Cardiac muscle cell (in vitro differentiated cells and primary cell): Measurements from ENCODE around the gene CTIF. TPM values are rescaled to one million over a fixed set of nuclear protein-coding genes. Genes with fewer than 3 reads are reported as not detected.
A peak's percentile ranks its signal among the peaks of the same experiment; 100 is the strongest.
"Not testable (repeated sequence)": the region's sequence is repeated elsewhere in the genome, so short reads cannot be mapped to it uniquely, and the experiment has no call there.

Experiments used
- DNase-seq, 2 donors: peaks; one replicate each; pipeline versions ENCODE4 v3.0.0 to v3.0.0-alpha.2; 2010 to 2017; ENCODE audit warnings: low read depth in 1 of 2, low spot score in 1 of 2
- H3K27ac ChIP-seq: fragments of 200-600 bp; sonication (generic); 2 replicates; pipeline ENCODE4 v1.5.1; 2016
- H3K27me3 ChIP-seq: fragments of 200-600 bp; sonication (generic); 2 replicates; pipeline ENCODE4 v1.6.0; 2016; ENCODE audit warnings: control low read depth
- H3K36me3 ChIP-seq: fragments of 200-600 bp; sonication (generic); 2 replicates; pipeline ENCODE4 v1.5.1; 2016; ENCODE audit warnings: control low read depth
- H3K4me1 ChIP-seq: fragments of 200-600 bp; sonication (generic); 2 replicates; pipeline ENCODE4 v1.8.1; 2017; ENCODE audit warnings: low read depth, mild to moderate bottlenecking, mixed run types
- H3K4me3 ChIP-seq: fragments of 200-600 bp; sonication (generic); 2 replicates; pipeline ENCODE4 v1.5.1; 2016; ENCODE audit warnings: mild to moderate bottlenecking
- H3K9me3 ChIP-seq: fragments of 200-600 bp; sonication (generic); 2 replicates; pipeline ENCODE4 v1.5.1; 2017; ENCODE audit warnings: low read depth, mild to moderate bottlenecking, control low read depth
- polyA plus RNA-seq: library from polyadenylated mRNA; unstranded; fragments of >200 nt; fragmentation: Nextera tagmentation; extraction: Ambion mirVana; gene quantifications from 2 replicates; pipeline ENCODE4 v1.2.1, GENCODE V29; 2016
- total RNA-seq: library from RNA; depleted of rRNA; stranded (reverse); fragments of >200 nt; gene quantifications from 2 replicates; pipeline ENCODE4 v1.2.3, GENCODE V29; 2016
- TF ChIP-seq, protein P1 (sequence below): IDR thresholded peaks from 2 replicates; pipeline ENCODE4 v1.5.1; 2012; ENCODE audit warnings: low read depth, mild to moderate bottlenecking, low read length

Gene CTIF
- total and polyA plus RNA-seq, 2 experiments from 2014 or later, result 16.5 to 22.0 TPM

DNA sequence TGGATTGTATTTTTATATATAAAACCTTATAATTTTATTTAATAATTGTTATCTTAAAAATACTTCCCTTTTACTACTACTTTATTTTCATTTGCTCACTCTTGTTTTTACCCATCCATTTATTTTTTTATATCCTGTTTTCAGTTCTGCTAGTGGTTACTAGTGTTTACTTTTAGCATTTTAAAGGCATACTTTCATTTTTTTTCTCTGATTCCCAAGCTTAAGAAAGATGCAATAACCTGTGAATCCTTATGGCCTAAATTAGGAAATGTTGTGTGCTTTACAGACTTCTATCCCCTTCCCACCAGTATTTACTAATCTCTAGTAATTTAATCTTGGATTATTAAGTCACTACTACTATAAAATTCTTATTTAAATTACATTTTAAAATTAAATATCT, 272.0 kb downstream of the CTIF start:
- H3K9me3 ChIP-seq, result no peaks in the 10 kb centered on the region
- H3K36me3 ChIP-seq, result no peaks in the 10 kb centered on the region
- peaks cover 12% of the 10 kb centered on the region for H3K4me1 ChIP-seq
- no peak overlapping the region for H3K4me3 ChIP-seq
- TF ChIP-seq, protein P1, sequence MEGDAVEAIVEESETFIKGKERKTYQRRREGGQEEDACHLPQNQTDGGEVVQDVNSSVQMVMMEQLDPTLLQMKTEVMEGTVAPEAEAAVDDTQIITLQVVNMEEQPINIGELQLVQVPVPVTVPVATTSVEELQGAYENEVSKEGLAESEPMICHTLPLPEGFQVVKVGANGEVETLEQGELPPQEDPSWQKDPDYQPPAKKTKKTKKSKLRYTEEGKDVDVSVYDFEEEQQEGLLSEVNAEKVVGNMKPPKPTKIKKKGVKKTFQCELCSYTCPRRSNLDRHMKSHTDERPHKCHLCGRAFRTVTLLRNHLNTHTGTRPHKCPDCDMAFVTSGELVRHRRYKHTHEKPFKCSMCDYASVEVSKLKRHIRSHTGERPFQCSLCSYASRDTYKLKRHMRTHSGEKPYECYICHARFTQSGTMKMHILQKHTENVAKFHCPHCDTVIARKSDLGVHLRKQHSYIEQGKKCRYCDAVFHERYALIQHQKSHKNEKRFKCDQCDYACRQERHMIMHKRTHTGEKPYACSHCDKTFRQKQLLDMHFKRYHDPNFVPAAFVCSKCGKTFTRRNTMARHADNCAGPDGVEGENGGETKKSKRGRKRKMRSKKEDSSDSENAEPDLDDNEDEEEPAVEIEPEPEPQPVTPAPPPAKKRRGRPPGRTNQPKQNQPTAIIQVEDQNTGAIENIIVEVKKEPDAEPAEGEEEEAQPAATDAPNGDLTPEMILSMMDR, result no peak
- no peaks in the 10 kb centered on the region for H3K27me3 ChIP-seq
- H3K27ac ChIP-seq, result no peak overlapping the region
- no peak for DNase-seq

DNA sequence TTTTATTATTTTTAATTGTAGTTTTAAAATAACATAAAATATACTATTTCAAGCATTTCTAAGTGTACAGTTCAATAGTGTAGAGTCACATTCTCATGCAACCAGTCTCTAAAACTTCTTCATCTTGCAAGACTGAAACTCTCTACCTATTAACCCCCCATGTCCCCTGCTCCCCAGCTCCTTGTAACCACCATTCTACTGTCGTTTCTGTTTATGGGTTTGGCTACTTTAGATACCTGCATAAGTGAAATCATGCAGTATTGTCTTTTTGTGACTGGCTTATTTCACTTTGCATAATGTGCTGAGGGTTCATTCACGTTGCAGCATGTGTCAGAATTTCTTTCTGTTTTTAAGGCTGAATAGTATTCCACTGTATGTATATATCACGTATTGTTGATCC, 272.6 kb downstream of the CTIF start:
- TF ChIP-seq, protein P1, result no peak
- no peak for DNase-seq
- no peak overlapping the region for H3K27ac ChIP-seq

DNA sequence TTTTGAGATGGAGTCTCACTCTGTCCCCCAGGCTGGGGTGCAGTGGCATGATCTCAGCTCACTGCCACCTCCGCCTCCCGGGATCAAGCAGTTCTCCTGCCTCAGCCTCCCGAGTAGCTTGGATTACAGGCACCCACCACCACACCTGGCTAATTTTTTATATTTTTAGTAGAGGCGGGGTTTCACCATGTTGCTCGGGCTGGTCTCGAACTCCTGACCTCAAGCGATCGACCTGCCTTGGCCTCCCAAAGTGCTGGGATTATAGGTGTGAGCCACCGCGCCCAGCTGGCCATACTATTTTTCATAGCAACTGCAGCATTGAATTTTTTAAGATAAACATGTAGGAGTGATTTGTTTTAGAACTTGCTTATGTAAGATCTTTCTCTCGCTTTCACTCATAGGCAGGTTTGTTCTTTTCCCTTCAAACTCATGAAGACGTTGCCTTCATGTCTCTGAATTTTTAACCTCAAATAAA, 273.2 kb downstream of the CTIF start:
- not testable (repeated sequence) for DNase-seq, H3K27ac ChIP-seq
- H3K4me1 ChIP-seq, result peaks cover 12% of the 10 kb centered on the region

More for the DNA sequence above, 272.6 kb downstream of the CTIF start:
- H3K27me3 ChIP-seq, result no peaks in the 10 kb centered on the region
- no peaks in the 10 kb centered on the region for H3K9me3 ChIP-seq
- H3K4me3 ChIP-seq, result no peak overlapping the region
- H3K36me3 ChIP-seq, result no peaks in the 10 kb centered on the region
- peaks cover 12% of the 10 kb centered on the region for H3K4me1 ChIP-seq

DNA sequence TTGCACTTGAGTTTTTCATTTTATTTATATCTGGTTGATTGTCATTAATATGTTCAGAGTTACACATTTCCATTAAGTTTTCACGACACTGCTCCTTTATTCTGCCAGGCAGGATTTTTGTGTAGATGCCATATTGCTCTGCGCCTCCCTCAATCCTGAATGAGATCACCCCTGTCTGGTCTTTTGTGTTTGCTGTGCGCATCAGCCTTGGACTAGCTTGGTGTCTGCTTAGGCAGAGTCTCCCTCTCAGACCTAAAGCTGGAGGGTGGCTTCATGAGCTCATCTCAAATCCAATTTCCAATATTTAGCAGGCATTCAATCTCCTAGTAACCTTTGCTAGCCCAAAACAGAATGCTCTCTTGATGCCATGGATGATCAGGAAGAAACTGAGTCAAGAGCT, 274.5 kb downstream of the CTIF start:
- no peak for DNase-seq
- Histone ChIP-seq H3K27ac (peak overlapping the region; percentile 18), H3K9me3 (no peaks in the 10 kb centered on the region)

More for the DNA sequence above, 273.2 kb downstream of the CTIF start:
- H3K36me3 ChIP-seq, H3K4me3 ChIP-seq, H3K27me3 ChIP-seq, H3K9me3 ChIP-seq: not testable (repeated sequence)

DNA sequence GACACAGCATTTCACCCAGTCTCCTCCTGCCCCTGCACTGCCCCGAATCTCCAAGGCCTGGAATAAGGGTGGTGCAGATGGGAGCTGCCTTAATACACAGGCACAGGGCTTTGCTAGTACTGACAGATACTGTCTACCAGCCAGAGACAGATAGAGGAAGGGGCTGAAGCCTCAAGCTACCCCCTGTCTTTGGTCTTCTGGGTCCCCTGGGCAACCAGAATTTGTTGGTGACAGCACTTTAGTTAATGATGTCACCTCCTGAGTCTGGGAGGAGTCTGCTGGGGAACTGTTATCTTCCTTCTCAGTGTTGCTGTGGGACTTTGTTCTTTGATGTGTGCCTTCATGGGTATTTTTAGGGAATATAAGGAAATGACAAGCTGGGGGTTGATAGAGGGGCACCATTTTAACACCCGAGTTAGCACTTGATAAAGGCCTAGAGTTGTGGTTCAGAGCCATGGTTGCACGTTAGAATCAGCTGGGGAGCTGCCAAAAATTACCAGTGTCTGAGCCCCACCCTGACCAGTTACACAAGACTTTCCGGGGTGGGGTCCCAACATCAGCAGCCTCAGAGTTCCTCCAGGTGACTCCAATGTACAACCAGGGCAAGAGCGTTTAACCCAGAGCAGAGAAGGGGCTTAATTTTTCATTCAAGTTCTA, 275.1 kb downstream of the CTIF start:
- DNase-seq, result peak in 1 of 2 donors; percentile 12
- TF ChIP-seq, protein P1, result no peak
- Histone ChIP-seq H3K27ac (peak overlapping the region; percentile 18), H3K4me3 (no peak overlapping the region), H3K9me3 (no peaks in the 10 kb centered on the region), H3K4me1 (peaks cover 19% of the 10 kb centered on the region), H3K27me3 (no peaks in the 10 kb centered on the region), H3K36me3 (no peaks in the 10 kb centered on the region)

More for the DNA sequence above, 274.5 kb downstream of the CTIF start:
- TF ChIP-seq, protein P1, result no peak
- Histone ChIP-seq H3K4me3 (no peak overlapping the region), H3K4me1 (peaks cover 13% of the 10 kb centered on the region), H3K36me3 (no peaks in the 10 kb centered on the region), H3K27me3 (no peaks in the 10 kb centered on the region)

DNA sequence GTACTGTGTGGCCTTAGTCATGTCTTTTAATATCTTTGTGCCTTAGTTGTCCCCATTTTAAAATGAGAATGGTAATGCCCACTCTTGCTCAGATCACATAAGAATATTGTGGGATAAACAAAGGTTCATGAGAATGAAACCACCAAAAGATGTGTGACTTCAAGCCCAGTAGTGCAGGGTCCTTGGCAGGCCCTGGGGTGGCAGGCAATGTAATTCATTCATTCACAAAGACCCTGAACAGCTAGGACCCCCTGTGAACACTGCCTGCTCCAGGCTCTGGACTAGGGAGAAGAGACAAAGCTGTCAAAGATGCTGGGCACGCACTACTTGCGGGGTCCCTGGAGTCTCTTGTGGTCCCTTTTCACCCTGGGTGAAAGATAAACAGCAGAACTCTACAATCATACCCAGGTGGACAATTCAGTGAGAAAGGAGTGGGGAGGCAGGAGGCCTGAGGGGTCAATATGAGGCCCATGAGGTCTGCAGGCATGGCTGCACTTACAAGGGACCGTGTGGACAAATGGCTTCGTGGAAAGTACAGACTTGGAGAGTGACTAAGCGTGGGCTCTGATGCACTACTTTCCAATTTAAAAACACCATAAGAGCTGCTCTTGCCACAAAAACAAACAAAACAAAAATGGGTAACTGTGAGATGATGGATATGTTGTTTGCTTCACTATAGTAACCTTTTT, 275.8 kb downstream of the CTIF start:
- no peak for DNase-seq
- Histone ChIP-seq H3K4me1 (peaks cover 23% of the 10 kb centered on the region), H3K36me3 (no peaks in the 10 kb centered on the region), H3K27me3 (no peaks in the 10 kb centered on the region), H3K27ac (peak overlapping the region; percentile 18), H3K9me3 (no peaks in the 10 kb centered on the region), H3K4me3 (no peak overlapping the region)
- TF ChIP-seq, protein P1, result no peak
